CD4-positive, alpha-beta memory T cell (primary cell): ENCODE results near the gene ACKR4. TPM values are rescaled to one million over a fixed set of nuclear protein-coding genes. Genes with fewer than 3 reads are reported as not detected.
"Not testable (repeated sequence)": the region's sequence is repeated elsewhere in the genome, so short reads cannot be mapped to it uniquely, and the experiment has no call there.

Source experiments
- CTCF ChIA-PET: fragments of 350-600 bp; sonication (Branson Sonifier 250); formaldehyde crosslinking; loops from one replicate; lab custom pipeline; 2021; ENCODE audit warnings: inconsistent platforms; ENCODE audit not compliant: partially characterized antibody; lab: Charles Lee
- POLR2A ChIA-PET: fragments of 350-600 bp; sonication (Branson Sonifier 250); formaldehyde crosslinking; loops from one replicate; lab custom pipeline; 2021; ENCODE audit not compliant: partially characterized antibody; lab: Charles Lee
- DNase-seq, 5 donors: peaks; one replicate each; pipeline versions ENCODE4 v3.0.0 to v3.0.0-alpha.2; 2020 to 2022; ENCODE audit warnings: mixed read lengths in 1 of 5
- H3K27ac ChIP-seq: one replicate; pipeline ENCODE4 v1.7.0; 2013; ENCODE audit warnings: low read depth, low read length
- H3K27me3 ChIP-seq: 2 replicates; pipeline ENCODE4 v1.7.0; 2013; ENCODE audit warnings: mild to moderate bottlenecking, low read length, moderate library complexity; ENCODE audit not compliant: insufficient read depth
- H3K36me3 ChIP-seq: 2 replicates; pipeline ENCODE4 v1.7.0; 2013; ENCODE audit warnings: mild to moderate bottlenecking, low read length, moderate library complexity; ENCODE audit not compliant: insufficient read depth
- H3K4me1 ChIP-seq: 2 replicates; pipeline ENCODE4 v1.7.0; 2013; ENCODE audit warnings: mild to moderate bottlenecking, low read length, moderate library complexity; ENCODE audit not compliant: insufficient read depth
- H3K4me3 ChIP-seq, 2 donors: one replicate each; pipeline ENCODE4 v1.7.0; 2013; ENCODE audit warnings: low read length in 2 of 2, mild to moderate bottlenecking in 1 of 2
- H3K9me3 ChIP-seq, 2 donors: one replicate each; pipeline ENCODE4 v1.7.0; 2013; ENCODE audit warnings: low read length in 2 of 2, control low read depth in 1 of 2; ENCODE audit not compliant: control insufficient read depth in 1 of 2
- H3K27ac Mint-ChIP-seq, 7 donors: one replicate each; pipeline ENCODE4 v1.8.0; 2020 to 2021; ENCODE audit warnings: mixed read lengths in 7 of 7, mild to moderate bottlenecking in 6 of 7, inconsistent platforms in 3 of 7, moderate library complexity in 3 of 7
- H3K27me3 Mint-ChIP-seq, 2 donors: one replicate each; pipeline ENCODE4 v1.8.0; 2020 to 2021; ENCODE audit warnings: mixed read lengths in 2 of 2
- H3K36me3 Mint-ChIP-seq, 2 donors: one replicate each; pipeline ENCODE4 v1.8.0; 2020 to 2021; ENCODE audit warnings: mixed read lengths in 2 of 2, inconsistent platforms in 1 of 2, mild to moderate bottlenecking in 1 of 2
- H3K4me1 Mint-ChIP-seq, 4 donors: one replicate each; pipeline ENCODE4 v1.8.0; 2020 to 2021; ENCODE audit warnings: mixed read lengths in 4 of 4, mild to moderate bottlenecking in 1 of 4
- H3K4me3 Mint-ChIP-seq, 8 donors: one replicate each; pipeline ENCODE4 v1.8.0; 2020 to 2021; ENCODE audit warnings: mixed read lengths in 8 of 8, mild to moderate bottlenecking in 7 of 8, moderate library complexity in 6 of 8, inconsistent platforms in 3 of 8
- H3K9me3 Mint-ChIP-seq, 8 donors: one replicate each; pipeline ENCODE4 v1.8.0; 2020 to 2021; ENCODE audit warnings: mixed read lengths in 8 of 8, mild to moderate bottlenecking in 5 of 8, inconsistent platforms in 3 of 8, moderate library complexity in 1 of 8
- intact Hi-C: fragments of 100-400 bp; cut with micrococcal nuclease; formaldehyde crosslinking; loops from one replicate; pipeline ENCODE4 v1.15.1; 2023
- polyA plus RNA-seq, 2 donors: library from polyadenylated mRNA; unstranded; fragments of 300-500 nt; fragmentation: Illumina TruSeq; gene quantifications; one replicate each; pipeline ENCODE4 v1.2.3, GENCODE V29; 2021
- total RNA-seq, 2 experiments: library from RNA; stranded (reverse); gene quantifications; one replicate each; pipeline ENCODE4 v1.2.3, GENCODE V29; 2021

ACKR4 gene
- total and polyA plus RNA-seq, 4 experiments from 2014 or later = 0.17 to 0.22 TPM; not detected in 2

DNA sequence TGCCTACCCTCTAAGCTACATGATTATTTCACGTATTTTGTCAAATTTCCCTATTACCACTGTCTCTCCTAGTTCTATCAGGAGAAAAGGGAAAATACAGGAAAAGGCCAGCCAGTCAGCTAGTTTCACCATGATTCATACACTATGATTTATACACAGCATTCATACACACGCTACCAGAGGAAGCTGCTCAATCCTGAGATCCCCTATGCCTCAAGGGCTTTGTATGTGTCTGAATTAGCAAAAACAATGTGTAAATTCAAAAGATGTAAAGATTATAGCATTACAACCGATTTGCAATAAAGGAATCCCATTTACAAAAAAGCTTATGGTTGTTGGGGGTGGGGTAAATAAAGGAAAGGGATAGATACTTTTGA is 3.1 kb upstream of the ACKR4 start:
- peaks cover 43 to 70% of the 10 kb centered on the region in 2 donors for H3K36me3 Mint-ChIP-seq
- ChIA-PET POLR2A (no interaction called here), CTCF (interaction anchor here (0.5 kb wide), 1 partner anchor 123 kb away, joined by 4 read pairs; no protein-coding TSS in a partner anchor)
- Histone ChIP-seq H3K36me3 (no peaks in the 10 kb centered on the region), H3K9me3 (no peaks in the 10 kb centered on the region), H3K27me3 (no peaks in the 10 kb centered on the region), H3K4me1 (no peaks in the 10 kb centered on the region), H3K27ac (no peak overlapping the region), H3K4me3 (no peak overlapping the region)
- no peak for DNase-seq
- H3K9me3 Mint-ChIP-seq = peaks cover 0 to 2% (median 0%) of the 10 kb centered on the region in 8 donors
- H3K4me1 Mint-ChIP-seq = no peaks in the 10 kb centered on the region
- intact Hi-C loops = no loop called here
- no peaks in the 10 kb centered on the region for H3K27me3 Mint-ChIP-seq
- H3K4me3 Mint-ChIP-seq = no peak overlapping the region
- H3K27ac Mint-ChIP-seq = no peak overlapping the region

DNA sequence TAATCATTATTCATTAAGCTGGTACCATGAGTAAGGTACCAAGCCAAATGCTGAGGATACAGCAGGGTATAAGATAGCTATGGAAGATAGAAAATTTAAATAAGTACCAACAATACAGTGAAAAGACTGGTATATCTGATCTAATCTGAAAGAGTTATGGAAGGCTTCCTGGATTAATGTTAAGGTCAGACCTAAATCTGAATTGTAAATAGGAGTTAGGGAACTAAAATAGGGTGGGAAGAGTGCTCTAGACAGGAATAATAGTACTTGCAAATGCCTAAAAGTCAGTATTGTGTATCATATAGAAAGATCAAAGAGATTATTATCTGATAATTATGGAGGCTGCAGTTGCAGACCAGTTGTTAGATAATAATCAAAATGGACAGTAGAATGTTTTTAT is 2.6 kb upstream of the ACKR4 start:
- peaks cover 39 to 68% of the 10 kb centered on the region in 2 donors for H3K36me3 Mint-ChIP-seq
- DNase-seq = no peak
- Histone ChIP-seq H3K9me3 (no peaks in the 10 kb centered on the region), H3K27ac (no peak overlapping the region), H3K27me3 (no peaks in the 10 kb centered on the region), H3K36me3 (no peaks in the 10 kb centered on the region), H3K4me3 (no peak overlapping the region), H3K4me1 (no peaks in the 10 kb centered on the region)
- ChIA-PET CTCF (interaction anchor here (0.5 kb wide), 1 partner anchor 123 kb away, joined by 4 read pairs; no protein-coding TSS in a partner anchor), POLR2A (no interaction called here)
- no peaks in the 10 kb centered on the region for H3K27me3 Mint-ChIP-seq
- H3K4me3 Mint-ChIP-seq = no peak overlapping the region
- intact Hi-C loops = no loop called here
- no peaks in the 10 kb centered on the region for H3K4me1 Mint-ChIP-seq
- H3K9me3 Mint-ChIP-seq = no peaks in the 10 kb centered on the region
- no peak overlapping the region for H3K27ac Mint-ChIP-seq

DNA sequence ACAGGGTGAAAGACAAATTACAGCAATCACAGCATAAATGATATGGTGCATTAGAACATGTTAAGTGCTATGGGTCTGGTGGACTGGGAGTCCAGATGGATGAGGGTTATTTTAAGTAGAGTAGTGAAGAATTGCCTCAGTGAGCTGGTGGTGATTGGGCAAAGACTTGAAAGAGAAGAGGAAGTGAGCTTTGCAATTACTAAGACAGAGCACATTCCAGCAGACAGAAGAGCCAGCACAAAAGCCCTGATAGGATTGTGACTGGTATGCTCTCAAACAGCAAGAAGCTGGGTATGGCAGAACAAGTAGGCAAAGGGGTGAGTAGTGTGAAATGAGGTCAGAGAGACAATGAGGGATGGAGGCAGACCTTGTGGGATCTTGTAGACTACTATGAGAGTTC is 2.1 kb upstream of the ACKR4 start:
- Mint-ChIP-seq H3K27ac (no peak overlapping the region), H3K36me3 (peaks cover 36 to 69% of the 10 kb centered on the region in 2 donors), H3K27me3 (no peaks in the 10 kb centered on the region), H3K4me3 (no peak overlapping the region), H3K4me1 (no peaks in the 10 kb centered on the region), H3K9me3 (no peaks in the 10 kb centered on the region)
- intact Hi-C loops = no loop called here
- Histone ChIP-seq H3K27ac (no peak overlapping the region), H3K36me3 (no peaks in the 10 kb centered on the region), H3K4me1 (no peaks in the 10 kb centered on the region), H3K27me3 (no peaks in the 10 kb centered on the region), H3K9me3 (no peaks in the 10 kb centered on the region), H3K4me3 (no peak overlapping the region)
- POLR2A ChIA-PET = no interaction called here
- CTCF ChIA-PET = interaction anchor here (0.7 kb wide), 1 partner anchor 59 kb away, joined by 3 read pairs; no protein-coding TSS in a partner anchor
- no peak for DNase-seq

DNA sequence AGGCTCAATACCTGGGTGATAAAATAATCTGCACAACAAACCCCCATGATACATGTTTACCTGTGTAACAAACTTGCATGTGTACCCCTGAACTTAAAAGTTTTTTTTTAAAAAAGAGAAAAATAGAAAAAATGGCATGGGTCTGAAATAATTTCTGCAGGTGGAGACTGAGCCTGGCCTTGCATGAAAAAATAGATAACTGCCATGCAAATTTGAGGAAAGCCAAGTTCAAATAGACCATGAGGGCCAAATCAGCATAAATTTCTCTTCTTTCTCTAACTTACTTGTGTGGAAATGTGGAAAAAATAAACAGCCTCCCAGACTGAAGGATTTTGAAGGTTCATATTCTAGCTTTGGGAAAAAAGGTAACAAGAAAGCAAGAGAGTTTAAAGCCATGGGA is 744 bp upstream of the ACKR4 start:
- Mint-ChIP-seq H3K4me1 (no peaks in the 10 kb centered on the region), H3K27ac (no peak overlapping the region), H3K9me3 (no peaks in the 10 kb centered on the region), H3K27me3 (no peaks in the 10 kb centered on the region), H3K36me3 (peaks cover 38 to 60% of the 10 kb centered on the region in 2 donors), H3K4me3 (no peak overlapping the region)
- POLR2A ChIA-PET = no interaction called here
- H3K27ac ChIP-seq = no peak overlapping the region
- no peak for DNase-seq
- no peaks in the 10 kb centered on the region for H3K36me3 ChIP-seq
- no peak overlapping the region for H3K4me3 ChIP-seq
- H3K4me1 ChIP-seq = no peaks in the 10 kb centered on the region
- intact Hi-C loops = no loop called here
- CTCF ChIA-PET = no interaction called here
- H3K27me3 ChIP-seq = no peaks in the 10 kb centered on the region
- H3K9me3 ChIP-seq = no peaks in the 10 kb centered on the region

DNA sequence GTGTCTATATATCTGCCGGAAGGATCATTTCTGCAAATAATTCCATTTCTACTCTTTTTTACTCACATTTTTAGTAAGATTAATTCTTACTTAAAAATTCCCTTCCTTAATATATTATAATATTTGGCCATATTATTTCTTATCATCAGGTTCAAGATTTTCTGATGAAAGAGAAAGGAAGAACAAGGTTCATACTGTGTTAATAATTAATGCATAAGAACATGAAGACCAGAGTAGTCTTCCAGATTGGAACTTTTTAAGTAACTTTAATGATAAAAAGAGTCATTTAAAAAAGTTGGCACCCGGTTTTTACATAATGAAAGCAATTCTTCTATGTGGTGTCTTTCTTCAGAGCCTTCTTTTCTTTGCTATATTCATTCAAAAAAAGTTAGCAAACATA is 590 bp downstream of the ACKR4 start:
- intact Hi-C loops = no loop called here
- Mint-ChIP-seq H3K36me3 (peaks cover 40 to 53% of the 10 kb centered on the region in 2 donors), H3K27me3 (no peaks in the 10 kb centered on the region), H3K9me3 (no peaks in the 10 kb centered on the region), H3K4me1 (no peaks in the 10 kb centered on the region), H3K27ac (no peak overlapping the region), H3K4me3 (no peak overlapping the region)
- no peak overlapping the region for H3K4me3 ChIP-seq
- no peaks in the 10 kb centered on the region for H3K9me3 ChIP-seq
- DNase-seq = no peak
- ChIA-PET CTCF (no interaction called here), POLR2A (no interaction called here)
- H3K4me1 ChIP-seq = no peaks in the 10 kb centered on the region
- H3K27me3 ChIP-seq = no peaks in the 10 kb centered on the region
- no peak overlapping the region for H3K27ac ChIP-seq
- peaks cover under 1% of the 10 kb centered on the region for H3K36me3 ChIP-seq

DNA sequence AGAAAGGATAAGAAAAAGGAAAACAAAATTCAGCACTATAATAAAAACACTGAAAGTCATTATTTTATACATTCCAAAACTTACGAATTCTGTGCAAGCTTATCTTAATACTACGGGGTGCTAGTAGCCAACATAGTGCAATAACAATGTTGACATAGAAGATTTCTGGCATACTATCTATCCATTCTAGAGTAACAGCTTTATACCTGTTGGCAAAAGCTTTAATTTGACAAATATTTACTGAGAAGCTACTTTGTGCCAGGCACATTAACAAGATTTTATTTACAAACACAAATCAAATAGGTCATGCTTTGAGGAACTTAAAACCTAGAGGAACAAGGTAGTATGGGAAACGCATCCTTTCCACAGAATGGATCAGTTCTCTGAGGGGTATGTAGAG is 1.1 kb downstream of the ACKR4 start:
- H3K27me3 Mint-ChIP-seq = no peaks in the 10 kb centered on the region
- Histone ChIP-seq H3K27ac (no peak overlapping the region), H3K27me3 (no peaks in the 10 kb centered on the region), H3K9me3 (no peaks in the 10 kb centered on the region), H3K4me3 (no peak overlapping the region), H3K4me1 (no peaks in the 10 kb centered on the region), H3K36me3 (peaks cover 5% of the 10 kb centered on the region)
- H3K9me3 Mint-ChIP-seq = no peaks in the 10 kb centered on the region
- no peak overlapping the region for H3K4me3 Mint-ChIP-seq
- H3K36me3 Mint-ChIP-seq = peaks cover 44 to 56% of the 10 kb centered on the region in 2 donors
- ChIA-PET POLR2A (no interaction called here), CTCF (no interaction called here)
- intact Hi-C loops = no loop called here
- H3K4me1 Mint-ChIP-seq = no peaks in the 10 kb centered on the region
- no peak overlapping the region for H3K27ac Mint-ChIP-seq
- DNase-seq = no peak

DNA sequence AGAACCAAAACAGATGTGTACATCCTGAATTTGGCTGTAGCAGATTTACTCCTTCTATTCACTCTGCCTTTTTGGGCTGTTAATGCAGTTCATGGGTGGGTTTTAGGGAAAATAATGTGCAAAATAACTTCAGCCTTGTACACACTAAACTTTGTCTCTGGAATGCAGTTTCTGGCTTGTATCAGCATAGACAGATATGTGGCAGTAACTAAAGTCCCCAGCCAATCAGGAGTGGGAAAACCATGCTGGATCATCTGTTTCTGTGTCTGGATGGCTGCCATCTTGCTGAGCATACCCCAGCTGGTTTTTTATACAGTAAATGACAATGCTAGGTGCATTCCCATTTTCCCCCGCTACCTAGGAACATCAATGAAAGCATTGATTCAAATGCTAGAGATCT is 3.5 kb downstream of the ACKR4 start:
- intact Hi-C loops = not testable (repeated sequence)

DNA sequence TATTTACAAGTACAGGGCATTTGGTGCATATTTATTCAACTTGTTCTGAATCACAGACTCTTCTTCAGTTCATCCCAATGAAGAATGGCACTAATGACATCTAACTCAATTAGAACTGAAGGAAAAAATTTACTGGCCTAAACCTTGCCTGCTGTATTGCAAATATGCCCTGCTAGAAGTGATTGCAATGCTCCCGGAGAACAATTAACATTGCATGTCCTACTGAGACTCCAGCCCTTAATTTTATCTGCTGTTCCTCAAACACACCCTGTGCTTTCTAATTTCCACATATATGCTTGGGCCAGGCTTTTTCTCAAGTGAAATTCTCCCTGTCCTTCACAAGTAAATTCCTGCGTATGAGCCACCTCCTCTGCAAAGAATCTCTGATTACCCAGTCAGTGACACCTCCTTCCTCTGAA is 8.3 kb downstream of the ACKR4 start:
- CTCF ChIA-PET = no interaction called here
- no peak overlapping the region for H3K27ac ChIP-seq
- peaks cover 0 to 4% (median under 1%) of the 10 kb centered on the region in 4 donors for H3K4me1 Mint-ChIP-seq
- H3K4me1 ChIP-seq = no peaks in the 10 kb centered on the region
- H3K9me3 ChIP-seq = no peaks in the 10 kb centered on the region
- H3K36me3 ChIP-seq = peaks cover 6% of the 10 kb centered on the region
- H3K9me3 Mint-ChIP-seq = no peaks in the 10 kb centered on the region
- no peak overlapping the region for H3K27ac Mint-ChIP-seq
- no peaks in the 10 kb centered on the region for H3K27me3 Mint-ChIP-seq
- intact Hi-C loops = no loop called here
- no peak overlapping the region for H3K4me3 ChIP-seq
- H3K36me3 Mint-ChIP-seq = peaks cover 49 to 71% of the 10 kb centered on the region in 2 donors
- POLR2A ChIA-PET = no interaction called here
- no peak overlapping the region for H3K4me3 Mint-ChIP-seq
- DNase-seq = no peak
- H3K27me3 ChIP-seq = no peaks in the 10 kb centered on the region

More for the DNA sequence above, 3.5 kb downstream of the ACKR4 start:
- H3K27me3 Mint-ChIP-seq, H3K4me3 ChIP-seq, H3K27ac ChIP-seq, H3K4me3 Mint-ChIP-seq, H3K27me3 ChIP-seq, H3K27ac Mint-ChIP-seq, H3K9me3 ChIP-seq, CTCF ChIA-PET, H3K4me1 ChIP-seq, H3K4me1 Mint-ChIP-seq, DNase-seq, H3K9me3 Mint-ChIP-seq, POLR2A ChIA-PET, H3K36me3 ChIP-seq: not testable (repeated sequence)
- H3K36me3 Mint-ChIP-seq = peaks cover 40 to 59% of the 10 kb centered on the region in 2 donors
